ENCODE results near the gene ABHD17A. TPM values are rescaled to one million over a fixed set of nuclear protein-coding genes. Genes with fewer than 3 reads are reported as not detected.

Gene ABHD17A
- total RNA-seq, 2 experiments from 2014 or later: 112 to 113 TPM

DNA sequence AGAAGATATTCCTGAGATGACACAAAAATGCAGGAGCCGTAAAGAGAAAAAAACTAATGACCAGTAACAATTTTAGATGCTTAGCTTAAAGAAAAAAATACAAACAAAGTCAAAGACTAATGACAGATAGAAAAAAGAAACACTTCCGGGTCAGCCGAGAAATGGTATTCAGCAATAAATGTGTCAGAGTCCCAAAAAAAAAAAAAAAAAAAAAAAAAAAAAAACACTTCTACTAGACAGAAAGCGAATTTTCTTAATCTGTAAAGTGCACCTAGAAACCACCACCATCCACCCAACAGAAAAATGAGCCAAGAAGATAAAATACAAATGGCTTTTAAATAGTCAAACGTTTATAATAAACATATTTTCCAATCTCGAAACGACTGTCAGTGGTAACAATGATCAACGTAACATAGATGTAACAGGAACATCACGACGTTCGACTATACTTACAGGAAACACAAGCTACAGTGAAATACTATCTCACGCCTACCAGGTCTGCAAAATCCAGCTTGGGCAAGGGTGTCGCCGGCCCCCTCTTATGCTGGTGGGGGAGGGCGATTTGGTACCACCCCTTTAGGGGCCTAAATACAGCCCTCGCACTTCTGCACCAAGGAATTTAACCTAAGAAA is 10.6 kb downstream of the ABHD17A start:
- peak overlapping the region; percentile 99 for H3K4me3 Mint-ChIP-seq
- peaks cover 32% of the 10 kb centered on the region for H3K36me3 Mint-ChIP-seq (ENCODE audit: low read depth)
- ChIA-PET CTCF (interaction anchor here (0.6 to 2.6 kb wide), 11 partner anchors 9 to 177 kb away, joined by 3 to 7 read pairs (median 3); no protein-coding TSS in a partner anchor), POLR2A (interaction anchor here (0.6 to 3.2 kb wide), 6 partner anchors 9 to 54 kb away, joined by 3 to 39 read pairs (median 8); partner anchors contain the start of gene ABHD17A)
- ATAC-seq (peak; percentile 47), DNase-seq (peak; percentile 49)
- no peaks in the 10 kb centered on the region for H3K27me3 Mint-ChIP-seq
- TF ChIP-seq, protein P1, sequence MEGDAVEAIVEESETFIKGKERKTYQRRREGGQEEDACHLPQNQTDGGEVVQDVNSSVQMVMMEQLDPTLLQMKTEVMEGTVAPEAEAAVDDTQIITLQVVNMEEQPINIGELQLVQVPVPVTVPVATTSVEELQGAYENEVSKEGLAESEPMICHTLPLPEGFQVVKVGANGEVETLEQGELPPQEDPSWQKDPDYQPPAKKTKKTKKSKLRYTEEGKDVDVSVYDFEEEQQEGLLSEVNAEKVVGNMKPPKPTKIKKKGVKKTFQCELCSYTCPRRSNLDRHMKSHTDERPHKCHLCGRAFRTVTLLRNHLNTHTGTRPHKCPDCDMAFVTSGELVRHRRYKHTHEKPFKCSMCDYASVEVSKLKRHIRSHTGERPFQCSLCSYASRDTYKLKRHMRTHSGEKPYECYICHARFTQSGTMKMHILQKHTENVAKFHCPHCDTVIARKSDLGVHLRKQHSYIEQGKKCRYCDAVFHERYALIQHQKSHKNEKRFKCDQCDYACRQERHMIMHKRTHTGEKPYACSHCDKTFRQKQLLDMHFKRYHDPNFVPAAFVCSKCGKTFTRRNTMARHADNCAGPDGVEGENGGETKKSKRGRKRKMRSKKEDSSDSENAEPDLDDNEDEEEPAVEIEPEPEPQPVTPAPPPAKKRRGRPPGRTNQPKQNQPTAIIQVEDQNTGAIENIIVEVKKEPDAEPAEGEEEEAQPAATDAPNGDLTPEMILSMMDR (IDR thresholded peaks at IDR 0.05): no peak
- peaks cover 27% of the 10 kb centered on the region for H3K4me1 Mint-ChIP-seq (ENCODE audit: low read depth)
- no peaks in the 10 kb centered on the region for H3K9me3 Mint-ChIP-seq
- intact Hi-C loops (cut with micrococcal nuclease): no loop called here
- peak overlapping the region; percentile 97 for H3K27ac Mint-ChIP-seq

DNA sequence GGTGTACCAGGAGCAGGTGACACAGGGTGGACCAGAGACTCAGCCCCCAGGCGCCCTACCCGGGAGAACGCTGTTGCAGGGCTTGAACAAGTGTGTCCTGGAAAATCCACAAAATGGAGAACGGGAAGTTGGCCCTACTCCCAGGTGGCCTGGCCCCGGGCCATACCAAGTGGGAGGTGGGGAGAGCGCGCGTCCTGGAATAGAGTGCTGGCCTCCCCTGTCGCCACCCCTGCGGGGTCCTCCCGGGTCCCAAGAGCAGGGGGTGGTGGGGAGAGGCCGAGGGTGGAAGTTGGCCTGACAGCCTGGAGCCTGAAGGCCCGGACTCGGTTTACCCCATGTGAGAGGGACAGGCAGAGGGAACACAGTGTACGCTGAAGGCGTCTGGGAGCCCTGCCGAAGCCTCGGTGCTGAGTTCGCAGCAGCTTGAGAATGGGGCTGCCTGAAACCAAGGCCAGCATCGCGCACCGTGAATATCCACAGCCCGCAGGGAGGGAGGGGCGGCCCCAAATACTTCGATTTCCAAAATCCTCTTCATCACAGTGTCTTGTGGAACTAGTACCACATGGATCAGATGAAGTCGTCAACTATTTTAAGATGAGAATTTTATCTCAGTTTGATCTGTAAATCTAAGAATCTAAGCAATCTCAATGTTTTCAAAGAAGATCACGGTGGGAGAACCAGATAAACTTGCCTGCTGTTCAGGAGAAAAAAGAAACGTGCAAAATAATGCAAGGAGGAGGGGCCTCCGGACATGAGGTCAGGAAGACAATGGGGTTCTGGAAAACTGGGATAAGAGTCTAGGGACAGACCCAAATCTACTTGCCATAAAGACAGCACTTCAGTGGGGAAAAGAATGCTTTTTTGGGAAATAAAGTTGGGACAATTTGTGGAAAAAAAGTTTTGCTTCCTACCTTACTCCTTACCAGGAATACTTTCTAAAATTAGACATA is 11.5 kb downstream of the ABHD17A start:
- peaks cover 33% of the 10 kb centered on the region for H3K36me3 Mint-ChIP-seq (ENCODE audit: low read depth)

DNA sequence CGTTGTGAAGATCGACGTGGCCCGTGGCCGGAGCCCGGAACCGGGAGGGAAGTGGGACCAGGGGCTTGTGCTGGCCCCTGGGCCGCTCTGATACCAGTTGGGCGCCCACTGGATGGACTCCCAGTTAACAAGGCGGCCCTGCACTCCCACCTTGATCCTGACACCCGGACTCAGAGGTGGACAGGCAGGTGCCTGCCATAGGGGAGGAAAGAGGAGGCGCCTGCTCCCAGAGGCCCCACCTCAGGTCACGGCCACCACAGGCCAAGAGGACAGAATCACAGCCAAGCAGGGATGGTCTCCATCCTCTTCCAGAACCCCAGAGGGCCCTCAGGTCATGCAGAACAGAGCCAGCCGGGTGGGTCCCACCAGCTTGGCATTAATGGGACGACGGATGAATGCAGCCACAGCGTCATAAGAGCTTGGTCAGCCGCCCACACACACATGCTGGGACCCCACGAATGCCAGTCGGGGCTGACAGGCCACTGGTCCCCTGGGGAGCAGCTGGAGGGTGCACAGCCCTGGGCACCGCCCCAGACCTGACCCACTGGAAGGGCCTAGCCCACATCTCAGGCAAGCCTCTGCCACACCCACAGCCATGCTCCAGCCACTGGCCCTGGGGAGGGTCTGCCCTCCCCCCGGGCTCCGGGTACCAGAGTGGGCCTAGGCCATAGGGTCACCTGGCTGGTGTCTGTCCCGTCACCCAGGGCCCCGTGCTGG is 12.3 kb downstream of the ABHD17A start:
- CTCF ChIA-PET: no interaction called here
- TF ChIP-seq, protein P1 (IDR thresholded peaks at IDR 0.05): no peak

More for the DNA sequence above, 11.5 kb downstream of the ABHD17A start:
- Mint-ChIP-seq H3K27me3 (no peaks in the 10 kb centered on the region), H3K27ac (peak overlapping the region; percentile 97), H3K9me3 (no peaks in the 10 kb centered on the region), H3K4me1 (ENCODE audit: low read depth) (peaks cover 30% of the 10 kb centered on the region), H3K4me3 (peak overlapping the region; percentile 99)
- POLR2A ChIA-PET: interaction anchor here (1.3 to 3.2 kb wide), 3 partner anchors 8 to 18 kb away, joined by 5 to 39 read pairs (median 13); partner anchors contain the start of gene ABHD17A
- ATAC-seq (no peak), DNase-seq (no peak)
- TF ChIP-seq, protein P1 (IDR thresholded peaks at IDR 0.05): no peak
- CTCF ChIA-PET: interaction anchor here (1.1 to 2.6 kb wide), 4 partner anchors 9 to 56 kb away, joined by 3 to 7 read pairs (median 6); no protein-coding TSS in a partner anchor
- intact Hi-C loops (cut with micrococcal nuclease): no loop called here

DNA sequence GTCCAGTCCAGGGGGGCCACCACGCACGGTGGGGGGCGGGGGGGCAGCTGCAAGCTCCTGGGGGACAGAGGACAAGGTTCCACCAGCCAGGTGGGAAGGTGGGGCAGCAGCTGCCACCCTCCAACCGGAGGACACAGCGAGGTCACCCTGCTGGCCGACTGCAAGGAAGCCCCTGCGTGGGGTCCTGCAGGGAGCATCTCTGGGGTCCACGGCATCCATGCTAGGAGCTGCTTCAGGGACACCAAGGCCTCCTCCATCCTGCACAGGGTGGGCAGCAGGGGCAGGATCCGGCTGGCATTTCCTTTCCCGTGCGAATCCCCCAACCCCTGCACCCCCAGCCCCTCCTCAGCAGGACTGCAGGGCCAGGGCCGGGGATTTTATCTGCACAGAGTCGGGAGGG is 13.7 kb downstream of the ABHD17A start:
- Mint-ChIP-seq H3K36me3 (ENCODE audit: low read depth) (peaks cover 34% of the 10 kb centered on the region), H3K27me3 (no peaks in the 10 kb centered on the region), H3K27ac (no peak overlapping the region), H3K9me3 (no peaks in the 10 kb centered on the region), H3K4me3 (no peak overlapping the region), H3K4me1 (ENCODE audit: low read depth) (peaks cover 32% of the 10 kb centered on the region)
- DNase-seq: no peak
- ChIA-PET CTCF (interaction anchor here (0.7 kb wide), 1 partner anchor 34 kb away, joined by 5 read pairs; no protein-coding TSS in a partner anchor), POLR2A (interaction anchor here (0.6 to 1.0 kb wide), 3 partner anchors 25 to 314 kb away, joined by 3 to 4 read pairs (median 4); no protein-coding TSS in a partner anchor)
- no peak for ATAC-seq
- intact Hi-C loops (cut with micrococcal nuclease): no loop called here
- TF ChIP-seq, protein P1 (IDR thresholded peaks at IDR 0.05): no peak

More for the DNA sequence above, 12.3 kb downstream of the ABHD17A start:
- POLR2A ChIA-PET: interaction anchor here (0.6 kb wide), 1 partner anchor 12 kb away, joined by 3 read pairs; no protein-coding TSS in a partner anchor
- Mint-ChIP-seq H3K36me3 (ENCODE audit: low read depth) (peaks cover 35% of the 10 kb centered on the region), H3K4me3 (no peak overlapping the region), H3K9me3 (no peaks in the 10 kb centered on the region), H3K4me1 (ENCODE audit: low read depth) (peaks cover 29% of the 10 kb centered on the region), H3K27ac (peak overlapping the region; percentile 25), H3K27me3 (no peaks in the 10 kb centered on the region)
- intact Hi-C loops (cut with micrococcal nuclease): no loop called here
- DNase-seq: no peak
- no peak for ATAC-seq

Measured in activated CD8-positive, alpha-beta T cell treated with anti-CD3 and anti-CD28 coated beads for 36 hours (primary cell).